A549 (cell line): ENCODE results near the gene SKA2. TPM values are rescaled to one million over a fixed set of nuclear protein-coding genes. Genes with fewer than 3 reads are reported as not detected.
A peak's percentile ranks its signal among the peaks of the same experiment; 100 is the strongest.

ENCODE experiments used
- ATAC-seq, 2 experiments: fragments of 200-7000 bp in 1 of 2; fragments of >200 bp in 1 of 2; cut with Nextera tagmentation in 1 of 2; cut with Tn5 transposase in 1 of 2; 3 replicates each; pipeline versions ENCODE4 v1.8.0 to v1.9.1; 2018 to 2020; ENCODE audit warnings: mild to moderate bottlenecking in 1 of 2, moderate library complexity in 1 of 2
- CTCF ChIA-PET: fragments of 300-600 bp; sonication (Branson Sonifier 250); formaldehyde crosslinking; extraction: SDS; loops from one replicate; lab custom pipeline; 2021; ENCODE audit warnings: antibody characterized with exemption, inconsistent platforms; lab: Yijun Ruan, JAX
- POLR2A ChIA-PET: fragments of 350-600 bp; formaldehyde crosslinking; extraction: SDS; loops from one replicate; lab custom pipeline; 2021; ENCODE audit warnings: antibody characterized with exemption, inconsistent platforms; lab: Yijun Ruan, JAX
- DNase-seq, 2 experiments: peaks; one replicate each; pipeline versions ENCODE4 v3.0.0 to v3.0.0-alpha.2; 2011 to 2016; ENCODE audit warnings: low read depth in 1 of 2, low spot score in 1 of 2
- FAIRE-seq: peaks from 2 replicates; lab custom pipeline; 2011; peaks lifted over from hg19 to GRCh38; lab: Jason Lieb, UNC
- H3K27ac ChIP-seq, 2 experiments: fragments of >200 bp; sonication (Bioruptor Twin); formaldehyde crosslinking; 3 replicates each; pipeline ENCODE4 v1.5.1; 2016 to 2017
- H3K4me1 ChIP-seq: fragments of >200 bp; sonication (Bioruptor Twin); formaldehyde crosslinking; 3 replicates; pipeline ENCODE4 v1.6.1; 2016
- H3K4me2 ChIP-seq: fragments of >200 bp; sonication (Bioruptor Twin); formaldehyde crosslinking; 3 replicates; pipeline ENCODE4 v1.6.1; 2016
- H3K4me3 ChIP-seq: fragments of >200 bp; sonication (Bioruptor Twin); formaldehyde crosslinking; 3 replicates; pipeline ENCODE4 v1.5.1; 2016
- H3K9me3 ChIP-seq: fragments of >200 bp; sonication (Bioruptor Twin); formaldehyde crosslinking; 3 replicates; pipeline ENCODE4 v1.6.1; 2016
- CBX8 ChIP-seq: fragments of 200-600 bp; sonication (generic); IDR thresholded peaks from 2 replicates; pipeline ENCODE4 v1.6.1; 2016
- CTCF ChIP-seq: fragments of >200 bp; sonication (Bioruptor Twin); formaldehyde crosslinking; IDR thresholded peaks from 3 replicates; pipeline ENCODE4 v1.5.1; 2016
- E2F6 ChIP-seq: IDR thresholded peaks from 2 replicates; pipeline ENCODE4 v1.6.1; 2012; ENCODE audit warnings: low read depth, borderline replicate concordance
- EHF ChIP-seq: fragments of 250-450 bp; sonication (Bioruptor Pico); IDR thresholded peaks from 2 replicates; pipeline ENCODE4 v1.5.0; 2020; ENCODE audit warnings: mild to moderate bottlenecking
- FOSB ChIP-seq: fragments of 250-450 bp; sonication (Bioruptor Pico); IDR thresholded peaks from 2 replicates; pipeline ENCODE4 v1.5.0; 2020; ENCODE audit warnings: mild to moderate bottlenecking, moderate library complexity
- HES2 ChIP-seq: fragments of >200 bp; sonication (Bioruptor Twin); formaldehyde crosslinking; IDR thresholded peaks from 2 replicates; pipeline ENCODE4 v1.6.1; 2016
- HMGXB4 ChIP-seq: fragments of 250-450 bp; sonication (Bioruptor Pico); IDR thresholded peaks from 2 replicates; pipeline ENCODE4 v1.5.0; 2021; ENCODE audit warnings: mild to moderate bottlenecking, moderate library complexity, borderline replicate concordance
- HOXB13 ChIP-seq: fragments of 250-450 bp; sonication (Bioruptor Pico); IDR thresholded peaks from 2 replicates; pipeline ENCODE4 v1.5.0; 2020; ENCODE audit warnings: low read depth, mild to moderate bottlenecking, moderate library complexity
- HOXB5 ChIP-seq: fragments of 250-450 bp; sonication (Bioruptor Pico); IDR thresholded peaks from 2 replicates; pipeline ENCODE4 v1.5.0; 2020; ENCODE audit warnings: mild to moderate bottlenecking, moderate library complexity
- JUN ChIP-seq, 2 experiments: fragments of >200 bp; sonication (Bioruptor Twin); formaldehyde crosslinking; IDR thresholded peaks; 2 replicates in 1 of 2; 3 replicates in 1 of 2; pipeline ENCODE4 v1.6.1; 2016 to 2017
- JUNB ChIP-seq: fragments of >200 bp; sonication (Bioruptor Twin); formaldehyde crosslinking; IDR thresholded peaks from 2 replicates; pipeline ENCODE4 v1.6.1; 2016
- KDM5A ChIP-seq: fragments of 200-600 bp; sonication (generic); IDR thresholded peaks from 2 replicates; pipeline ENCODE4 v1.6.1; 2016; ENCODE audit warnings: antibody characterized with exemption, mild to moderate bottlenecking
- MYC ChIP-seq: IDR thresholded peaks from 2 replicates; pipeline ENCODE4 v1.6.1; 2012; ENCODE audit warnings: mild to moderate bottlenecking, inconsistent platforms, low read length, improper control_type of control experiment, borderline replicate concordance
- NPAS2 ChIP-seq: fragments of 250-450 bp; sonication (Bioruptor Pico); IDR thresholded peaks from 2 replicates; pipeline ENCODE4 v1.8.0; 2022; ENCODE audit warnings: mild to moderate bottlenecking, moderate library complexity, borderline replicate concordance
- POLR2AphosphoS2 ChIP-seq: conservative IDR thresholded peaks from 2 replicates; pipeline ENCODE4 v1.6.1; 2012; ENCODE audit warnings: low read length, improper control_type of control experiment, inconsistent platforms
- RARB ChIP-seq: fragments of 250-450 bp; sonication (Bioruptor Pico); IDR thresholded peaks from 2 replicates; pipeline ENCODE4 v1.8.0; 2021; ENCODE audit warnings: mild to moderate bottlenecking, moderate library complexity
- RFX5 ChIP-seq: fragments of 450-650 bp; IDR thresholded peaks from 2 replicates; pipeline ENCODE4 v1.7.1; 2014; ENCODE audit warnings: antibody characterized with exemption, mild to moderate bottlenecking, moderate library complexity
- TP53 ChIP-seq: fragments of 250-450 bp; sonication (Bioruptor Pico); IDR thresholded peaks from 2 replicates; pipeline ENCODE4 v1.5.0; 2021; ENCODE audit warnings: mild to moderate bottlenecking, moderate library complexity
- USF2 ChIP-seq: fragments of 450-650 bp; IDR thresholded peaks from 2 replicates; pipeline ENCODE4 v1.6.1; 2014; ENCODE audit warnings: antibody characterized with exemption
- ZC3H11A ChIP-seq: fragments of 450-650 bp; IDR thresholded peaks from 2 replicates; pipeline ENCODE4 v1.6.1; 2014; ENCODE audit warnings: antibody characterized with exemption, mild to moderate bottlenecking
- WGBS: methylation state at CpG from one replicate; pipeline ENCODE4 v1.1.6; 2017; ENCODE audit errors: missing lambda C conversion rate; 5-methylcytosine and 5-hydroxymethylcytosine counted together
- polyA plus RNA-seq, 4 experiments: library from polyadenylated mRNA; depleted of rRNA in 3 of 4; stranded (reverse); fragments of >200 nt; fragmentation: RNase III in 1 of 4; extraction: RNeasy Plus Mini Kit Qiagen cat#74134 plus additional on column Dnase treatment in 1 of 4; gene quantifications; 2 replicates in 3 of 4; 3 replicates in 1 of 4; pipeline ENCODE4 v1.2.3, GENCODE V29; 2011 to 2017

The SKA2 gene
- polyA plus RNA-seq, 2 of the 4 experiments (the other 2 are of a cell fraction) = 59.6 to 147 TPM

- ATAC-seq (no peak), FAIRE-seq (no peak), DNase-seq (no peak)
- TF ChIP-seq TP53 (CRISPR knock-in tag) (no peak), POLR2AphosphoS2 (no peak), EHF (CRISPR knock-in tag) (no peak), KDM5A (no peak), FOSB (CRISPR knock-in tag) (no peak), CTCF (no peak), ZC3H11A (no peak)
- no peaks in the 10 kb centered on the region for H3K9me3 ChIP-seq
- H3K4me1 ChIP-seq = peaks cover 4% of the 10 kb centered on the region; the same call in 2 of the 3 replicates
- no peak overlapping the region for H3K27ac ChIP-seq
- H3K4me3 ChIP-seq = no peak overlapping the region
- H3K4me2 ChIP-seq = no peak overlapping the region
- ChIA-PET CTCF (interaction anchor here (1.0 to 3.1 kb wide), 3 partner anchors 12 to 55 kb away, joined by 3 to 13 read pairs (median 6); no protein-coding TSS in a partner anchor), POLR2A (no interaction called here)
Observed at GRCh38 chr17:59110973-59111372, 44.0 kb downstream of the SKA2 start.

GRCh38 chr17:59108400-59109102 is 46.4 kb downstream of the SKA2 start:
- Histone ChIP-seq H3K27ac (no peak overlapping the region), H3K4me1 (peaks cover 19% of the 10 kb centered on the region; the same call in 2 of the 3 replicates), H3K9me3 (no peaks in the 10 kb centered on the region), H3K4me3 (no peak overlapping the region), H3K4me2 (peak overlapping the region; percentile 83; the same call in 1 of the 3 replicates)
- no peak for TF ChIP-seq HES2
- 0 out of 2 replicates have a peak, but pooled peaks have one; percentile 13 for TF ChIP-seq FOSB (CRISPR knock-in tag)
- TF ChIP-seq HMGXB4 (CRISPR knock-in tag) = peak; percentile 50; the same call in 1 of the 2 replicates
- no peak for FAIRE-seq
- POLR2A ChIA-PET = no interaction called here
- no peak for ATAC-seq
- no peak for DNase-seq
- CTCF ChIA-PET = interaction anchor here (1.0 to 2.9 kb wide), 3 partner anchors 9 to 27 kb away, joined by 4 to 15 read pairs (median 4); no protein-coding TSS in a partner anchor
- 95% methylated on average over 7 of the region's 7 CpGs for WGBS

- 3% methylated on average over 10 of the region's 10 CpGs for WGBS
- ChIA-PET POLR2A (interaction anchor here (1.0 to 2.3 kb wide), 6 partner anchors 13 to 476 kb away, joined by 3 to 27 read pairs (median 6); partner anchors contain the start of genes PRR11, SKA2 and SMG8), CTCF (interaction anchor here (0.6 to 2.9 kb wide), 9 partner anchors 11 to 439 kb away, joined by 3 to 15 read pairs (median 4); partner anchors contain the start of gene SKA2)
- FAIRE-seq (no peak), ATAC-seq (no peak), DNase-seq (no peak)
- Histone ChIP-seq H3K27ac (peak overlapping the region; percentile 68 to 90), H3K4me2 (peak overlapping the region; percentile 83), H3K4me3 (peak overlapping the region; percentile 71), H3K9me3 (no peaks in the 10 kb centered on the region), H3K4me1 (peaks cover 19% of the 10 kb centered on the region; the same call in 2 of the 3 replicates)
- TF ChIP-seq USF2 (no peak), JUNB (no peak), NPAS2 (CRISPR knock-in tag) (no peak), EHF (CRISPR knock-in tag) (peak; percentile 52; the same call in 1 of the 2 replicates), RFX5 (no peak), HOXB13 (CRISPR knock-in tag) (peak; percentile 3; the same call in 1 of the 2 replicates), HOXB5 (CRISPR knock-in tag) (0 out of 2 replicates have a peak, but pooled peaks have one; percentile 4), HES2 (no peak), TP53 (CRISPR knock-in tag) (peak; percentile 63; the same call in 1 of the 2 replicates), E2F6 (peak; percentile 40; the same call in 1 of the 2 replicates), MYC (no peak), CBX8 (no peak), RARB (CRISPR knock-in tag) (peak; percentile 84), JUN (IDR thresholded peaks at IDR 0.05) (no peak)
Observed at GRCh38 chr17:59107306-59107670, 47.7 kb downstream of the SKA2 start.
